Neural progenitor cell (in vitro differentiated cells): ENCODE results near the gene GP1BA. TPM values are rescaled to one million over a fixed set of nuclear protein-coding genes. Genes with fewer than 3 reads are reported as not detected.

Source experiments
- DNase-seq: peaks from one replicate; pipeline ENCODE4 v3.0.0-alpha.2; 2016; ENCODE audit warnings: low spot score
- H2AFZ ChIP-seq: fragments of 200-600 bp; sonication (generic); replicated peaks from 2 replicates; pipeline ENCODE4 v1.6.1; 2016; ENCODE audit warnings: antibody characterized with exemption
- H3F3A ChIP-seq: fragments of 200-600 bp; sonication (generic); 2 replicates; pipeline ENCODE4 v1.6.1; 2016; ENCODE audit warnings: antibody characterized with exemption, low read depth
- H3K27ac ChIP-seq: fragments of 200-600 bp; sonication (generic); 2 replicates; pipeline ENCODE4 v1.5.1; 2016; ENCODE audit warnings: mild to moderate bottlenecking
- H3K27me3 ChIP-seq: fragments of 200-600 bp; sonication (generic); 2 replicates; pipeline ENCODE4 v1.6.1; 2016; ENCODE audit warnings: mild to moderate bottlenecking, moderate library complexity
- H3K36me3 ChIP-seq: fragments of 200-600 bp; sonication (generic); 2 replicates; pipeline ENCODE4 v1.5.1; 2016
- H3K4me1 ChIP-seq: fragments of 200-600 bp; sonication (generic); 2 replicates; pipeline ENCODE4 v1.6.1; 2016; ENCODE audit warnings: mixed run types
- H3K4me2 ChIP-seq: fragments of 200-600 bp; sonication (generic); 2 replicates; pipeline ENCODE4 v1.6.1; 2016
- H3K4me3 ChIP-seq: fragments of 200-600 bp; sonication (generic); 2 replicates; pipeline ENCODE4 v1.5.1; 2016
- H3K79me2 ChIP-seq: fragments of 200-600 bp; sonication (generic); 2 replicates; pipeline ENCODE4 v1.6.1; 2016; ENCODE audit warnings: low read depth
- H3K9ac ChIP-seq: fragments of 200-600 bp; sonication (generic); 2 replicates; pipeline ENCODE4 v1.6.1; 2016
- H3K9me3 ChIP-seq: fragments of 200-600 bp; sonication (generic); 2 replicates; pipeline ENCODE4 v1.5.1; 2016; ENCODE audit warnings: low read depth
- H4K20me1 ChIP-seq: fragments of 200-600 bp; sonication (generic); 2 replicates; pipeline ENCODE4 v1.6.1; 2016; ENCODE audit warnings: low read depth
- H3K27ac Mint-ChIP-seq: 3 replicates; pipeline ENCODE4 v1.8.0; 2021; ENCODE audit warnings: mixed read lengths
- H3K27me3 Mint-ChIP-seq: 2 replicates; pipeline ENCODE4 v1.8.0; 2022; ENCODE audit warnings: low read depth, mild to moderate bottlenecking, inconsistent platforms, moderate library complexity, mixed read lengths; ENCODE audit not compliant: insufficient read depth
- H3K36me3 Mint-ChIP-seq: 3 replicates; pipeline ENCODE4 v1.8.0; 2021; ENCODE audit warnings: mixed read lengths
- H3K4me1 Mint-ChIP-seq: 3 replicates; pipeline ENCODE4 v1.8.0; 2021; ENCODE audit warnings: mixed read lengths
- H3K4me3 Mint-ChIP-seq: 3 replicates; pipeline ENCODE4 v1.8.0; 2021; ENCODE audit warnings: mild to moderate bottlenecking, moderate library complexity, mixed read lengths
- H3K9me3 Mint-ChIP-seq: 3 replicates; pipeline ENCODE4 v1.8.0; 2020; ENCODE audit warnings: mixed read lengths
- CTCF ChIP-seq: fragments of 200-600 bp; sonication (generic); IDR thresholded peaks from 2 replicates; pipeline ENCODE4 v1.5.1; 2017; ENCODE audit warnings: antibody characterized with exemption, mild to moderate bottlenecking
- EZH2 ChIP-seq: fragments of 200-600 bp; sonication (generic); IDR thresholded peaks from 2 replicates; pipeline ENCODE4 v1.6.1; 2017; ENCODE audit warnings: antibody characterized with exemption, mild to moderate bottlenecking, moderate library complexity
- EZH2phosphoT487 ChIP-seq: fragments of 200-600 bp; sonication (generic); IDR thresholded peaks from 2 replicates; pipeline ENCODE4 v1.6.1; 2017; ENCODE audit warnings: antibody characterized with exemption
- total RNA-seq: library from RNA; depleted of rRNA; stranded (reverse); fragments of >200 nt; gene quantifications from 2 replicates; pipeline ENCODE4 v1.2.3, GENCODE V29; 2015; ENCODE audit warnings: low replicate concordance

Gene GP1BA
- total RNA-seq, 1 donor from 2014 or later, result not detected

- TF ChIP-seq CTCF, result peak; percentile 56
- TF ChIP-seq EZH2, result no peak
- TF ChIP-seq EZH2phosphoT487, result no peak
- no peaks in the 10 kb centered on the region for H3K36me3 ChIP-seq
- no peaks in the 10 kb centered on the region for H3K9me3 Mint-ChIP-seq
- H3K4me1 Mint-ChIP-seq, result peaks cover 18% of the 10 kb centered on the region
- H3F3A ChIP-seq, result peaks cover 19% of the 10 kb centered on the region
- H3K27me3 ChIP-seq, result no peaks in the 10 kb centered on the region
- no peak overlapping the region for H3K27ac ChIP-seq
- H3K79me2 ChIP-seq, result peaks cover under 1% of the 10 kb centered on the region
- H2AFZ ChIP-seq, result no peak overlapping the region
- DNase-seq, result peak; percentile 52
- H4K20me1 ChIP-seq, result no peaks in the 10 kb centered on the region
- H3K4me3 Mint-ChIP-seq, result no peak overlapping the region
- no peak overlapping the region for H3K4me2 ChIP-seq
- no peak overlapping the region for H3K9ac ChIP-seq
- H3K9me3 ChIP-seq, result no peaks in the 10 kb centered on the region
- H3K27ac Mint-ChIP-seq, result peak overlapping the region; percentile 78
- H3K27me3 Mint-ChIP-seq, result peaks cover 6% of the 10 kb centered on the region
- peaks cover 12% of the 10 kb centered on the region for H3K4me1 ChIP-seq
- peaks cover 27% of the 10 kb centered on the region for H3K36me3 Mint-ChIP-seq
- H3K4me3 ChIP-seq, result no peak overlapping the region
These were observed 24.5 kb downstream of the GP1BA start for GRCh38 chr17:4956493-4957061.

DNA sequence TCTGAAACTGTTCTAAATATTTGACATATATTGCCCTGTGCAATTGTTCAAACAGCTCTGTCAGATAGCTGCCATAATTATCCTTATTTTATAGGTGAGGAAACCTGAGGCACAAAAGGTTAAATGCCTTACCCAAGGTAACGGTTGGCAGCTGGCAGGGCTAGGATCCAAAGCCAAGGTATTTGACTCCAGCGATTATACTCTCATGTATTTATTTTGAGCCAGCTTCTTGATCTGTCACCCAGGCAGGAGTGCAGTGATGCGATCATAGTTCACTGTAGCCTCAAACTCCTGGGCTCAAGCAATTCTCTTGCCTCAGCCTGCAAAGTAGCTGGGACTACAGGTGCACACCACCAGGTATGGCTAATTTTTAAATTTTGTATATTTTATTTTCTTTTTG lies 26.0 kb downstream of the GP1BA start:
- no peak for DNase-seq
- Mint-ChIP-seq H3K4me3 (no peak overlapping the region), H3K27ac (no peak overlapping the region), H3K27me3 (peaks cover 3% of the 10 kb centered on the region), H3K4me1 (peaks cover 12% of the 10 kb centered on the region), H3K9me3 (no peaks in the 10 kb centered on the region), H3K36me3 (peaks cover 29% of the 10 kb centered on the region)
- H3K36me3 ChIP-seq, result no peaks in the 10 kb centered on the region
- no peak overlapping the region for H3K4me2 ChIP-seq
- H3K9me3 ChIP-seq, result no peaks in the 10 kb centered on the region
- H3K4me1 ChIP-seq, result peaks cover 6% of the 10 kb centered on the region
- no peaks in the 10 kb centered on the region for H4K20me1 ChIP-seq
- H3K79me2 ChIP-seq, result no peaks in the 10 kb centered on the region
- H3K27ac ChIP-seq, result no peak overlapping the region
- TF ChIP-seq EZH2 (no peak), CTCF (no peak), EZH2phosphoT487 (no peak)
- peaks cover 14% of the 10 kb centered on the region for H3F3A ChIP-seq
- no peak overlapping the region for H3K9ac ChIP-seq
- H3K27me3 ChIP-seq, result no peaks in the 10 kb centered on the region
- H2AFZ ChIP-seq, result no peak overlapping the region
- no peak overlapping the region for H3K4me3 ChIP-seq

- Histone ChIP-seq H3K36me3 (no peaks in the 10 kb centered on the region), H3K79me2 (peaks cover under 1% of the 10 kb centered on the region), H3K4me1 (peaks cover 6% of the 10 kb centered on the region), H3K27ac (no peak overlapping the region), H3K27me3 (no peaks in the 10 kb centered on the region), H3K9ac (no peak overlapping the region), H3K4me2 (no peak overlapping the region), H3K4me3 (no peak overlapping the region), H2AFZ (no peak overlapping the region), H3F3A (peaks cover 14% of the 10 kb centered on the region), H3K9me3 (no peaks in the 10 kb centered on the region), H4K20me1 (no peaks in the 10 kb centered on the region)
- TF ChIP-seq EZH2 (no peak), EZH2phosphoT487 (no peak), CTCF (no peak)
- Mint-ChIP-seq H3K4me3 (no peak overlapping the region), H3K9me3 (no peaks in the 10 kb centered on the region), H3K36me3 (peaks cover 29% of the 10 kb centered on the region), H3K27me3 (peaks cover 3% of the 10 kb centered on the region), H3K4me1 (peaks cover 6% of the 10 kb centered on the region), H3K27ac (no peak overlapping the region)
- DNase-seq, result no peak
These were observed 27.3 kb downstream of the GP1BA start for GRCh38 chr17:4959261-4959965.
